ENCODE measurements around the gene APCDD1L. TPM values are rescaled to one million over a fixed set of nuclear protein-coding genes. Genes with fewer than 3 reads are reported as not detected.

Gene APCDD1L
- total RNA-seq, 1 donor = 16.3 TPM

DNA sequence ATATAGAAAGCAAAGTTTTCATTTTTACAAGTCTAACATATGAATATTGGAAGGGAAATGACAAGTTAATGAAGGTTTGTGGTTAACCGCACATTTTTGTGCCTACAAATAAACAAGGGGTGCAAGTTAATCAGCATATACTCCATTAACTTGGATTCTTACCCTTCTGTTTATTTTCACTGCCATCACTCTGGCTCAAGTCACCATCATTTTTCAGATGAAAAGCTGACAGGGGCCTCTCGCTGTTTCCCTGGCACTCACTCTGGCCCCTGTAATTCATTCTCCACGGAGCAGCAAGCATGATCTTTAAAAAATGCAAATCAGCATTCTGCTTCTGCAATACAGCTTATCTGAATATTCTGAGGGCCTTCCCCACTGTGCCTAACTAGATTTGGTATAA lies 29.8 kb downstream of the APCDD1L start:
- H3K4me3 ChIP-seq (ENCODE audit: insufficient read depth, low read length) = no peak overlapping the region
- H3K79me2 ChIP-seq (ENCODE audit: insufficient read depth, low read length) = peaks cover 64% of the 10 kb centered on the region
- H3K4me1 ChIP-seq (ENCODE audit: insufficient read depth, low read length) = peaks cover 9% of the 10 kb centered on the region
- no peaks in the 10 kb centered on the region for H4K20me1 ChIP-seq (ENCODE audit: insufficient read depth, low read length)
- H2AFZ ChIP-seq (ENCODE audit: low read length) = no peak overlapping the region
- peaks cover 6% of the 10 kb centered on the region for H3K9me3 ChIP-seq (ENCODE audit: low read depth, low read length)
- H3K27ac ChIP-seq (ENCODE audit: low read depth, low read length) = no peak overlapping the region
- TF ChIP-seq, protein P1, sequence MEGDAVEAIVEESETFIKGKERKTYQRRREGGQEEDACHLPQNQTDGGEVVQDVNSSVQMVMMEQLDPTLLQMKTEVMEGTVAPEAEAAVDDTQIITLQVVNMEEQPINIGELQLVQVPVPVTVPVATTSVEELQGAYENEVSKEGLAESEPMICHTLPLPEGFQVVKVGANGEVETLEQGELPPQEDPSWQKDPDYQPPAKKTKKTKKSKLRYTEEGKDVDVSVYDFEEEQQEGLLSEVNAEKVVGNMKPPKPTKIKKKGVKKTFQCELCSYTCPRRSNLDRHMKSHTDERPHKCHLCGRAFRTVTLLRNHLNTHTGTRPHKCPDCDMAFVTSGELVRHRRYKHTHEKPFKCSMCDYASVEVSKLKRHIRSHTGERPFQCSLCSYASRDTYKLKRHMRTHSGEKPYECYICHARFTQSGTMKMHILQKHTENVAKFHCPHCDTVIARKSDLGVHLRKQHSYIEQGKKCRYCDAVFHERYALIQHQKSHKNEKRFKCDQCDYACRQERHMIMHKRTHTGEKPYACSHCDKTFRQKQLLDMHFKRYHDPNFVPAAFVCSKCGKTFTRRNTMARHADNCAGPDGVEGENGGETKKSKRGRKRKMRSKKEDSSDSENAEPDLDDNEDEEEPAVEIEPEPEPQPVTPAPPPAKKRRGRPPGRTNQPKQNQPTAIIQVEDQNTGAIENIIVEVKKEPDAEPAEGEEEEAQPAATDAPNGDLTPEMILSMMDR (IDR thresholded peaks at IDR 0.05; ENCODE audit: extremely low read depth, low read depth, low read length) = no peak
- no peak for DNase-seq (ENCODE audit: insufficient read length, low spot score, missing footprints)
- H3K27me3 ChIP-seq (ENCODE audit: insufficient read depth, low read length) = no peaks in the 10 kb centered on the region
- peaks cover 4% of the 10 kb centered on the region for H3K36me3 ChIP-seq (ENCODE audit: insufficient read depth, low read length)
- no peak overlapping the region for H3K4me2 ChIP-seq (ENCODE audit: insufficient read depth, low read length)

DNA sequence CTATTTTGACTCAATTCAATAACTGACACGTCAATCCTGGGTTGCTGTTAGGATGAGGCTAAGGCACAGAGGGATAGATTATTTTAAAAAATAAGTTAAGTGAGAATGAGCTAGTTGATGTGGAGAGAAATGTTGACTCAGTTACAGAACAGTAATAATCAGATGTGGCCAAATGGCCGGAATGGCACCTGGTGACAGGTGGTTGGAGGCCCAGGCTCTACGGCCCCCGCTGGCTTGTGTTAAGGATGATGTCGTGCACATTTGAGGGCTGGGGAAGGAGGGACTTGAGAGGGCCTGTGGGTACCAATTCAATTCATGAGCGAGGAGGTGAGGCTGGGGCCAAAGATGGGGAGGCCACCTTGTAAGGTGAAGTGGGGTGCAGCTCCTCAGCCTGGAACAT lies 31.7 kb downstream of the APCDD1L start:
- DNase-seq (ENCODE audit: insufficient read length, low spot score, missing footprints) = no peak
- TF ChIP-seq, protein P1 (IDR thresholded peaks at IDR 0.05; ENCODE audit: extremely low read depth, low read depth, low read length) = no peak
- Histone ChIP-seq H3K4me2 (ENCODE audit: insufficient read depth, low read length) (no peak overlapping the region), H3K79me2 (ENCODE audit: insufficient read depth, low read length) (peaks cover 64% of the 10 kb centered on the region), H3K9me3 (ENCODE audit: low read depth, low read length) (peaks cover 6% of the 10 kb centered on the region), H3K27me3 (ENCODE audit: insufficient read depth, low read length) (no peaks in the 10 kb centered on the region), H3K4me3 (ENCODE audit: insufficient read depth, low read length) (no peak overlapping the region), H2AFZ (ENCODE audit: low read length) (no peak overlapping the region), H3K27ac (ENCODE audit: low read depth, low read length) (no peak overlapping the region), H3K36me3 (ENCODE audit: insufficient read depth, low read length) (peaks cover 7% of the 10 kb centered on the region), H4K20me1 (ENCODE audit: insufficient read depth, low read length) (no peaks in the 10 kb centered on the region), H3K4me1 (ENCODE audit: insufficient read depth, low read length) (peaks cover 9% of the 10 kb centered on the region)

DNA sequence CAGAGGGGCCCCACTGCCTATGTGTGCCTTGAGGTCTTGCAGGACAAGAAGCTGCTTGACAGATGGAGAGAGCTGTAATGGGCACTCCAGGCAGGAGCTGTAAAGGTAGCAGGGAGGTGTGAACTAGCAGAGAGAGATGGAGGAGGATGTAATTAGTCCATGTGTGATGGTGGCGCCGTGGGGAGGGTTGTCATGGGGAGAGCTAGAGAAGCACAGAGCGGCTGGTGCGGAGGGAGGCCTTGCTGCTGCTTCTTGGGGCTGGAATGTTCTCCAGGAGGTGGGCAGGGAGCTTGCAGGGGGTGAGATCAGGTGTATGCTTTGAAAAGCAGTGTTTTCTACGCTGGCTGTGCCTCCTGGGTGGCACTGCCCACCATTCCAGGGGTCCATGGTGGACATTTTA lies 32.1 kb downstream of the APCDD1L start:
- Histone ChIP-seq H3K79me2 (ENCODE audit: insufficient read depth, low read length) (peaks cover 64% of the 10 kb centered on the region), H3K27me3 (ENCODE audit: insufficient read depth, low read length) (no peaks in the 10 kb centered on the region), H4K20me1 (ENCODE audit: insufficient read depth, low read length) (no peaks in the 10 kb centered on the region), H3K27ac (ENCODE audit: low read depth, low read length) (no peak overlapping the region), H3K4me3 (ENCODE audit: insufficient read depth, low read length) (no peak overlapping the region), H3K4me2 (ENCODE audit: insufficient read depth, low read length) (no peak overlapping the region), H2AFZ (ENCODE audit: low read length) (no peak overlapping the region), H3K36me3 (ENCODE audit: insufficient read depth, low read length) (peaks cover 11% of the 10 kb centered on the region), H3K4me1 (ENCODE audit: insufficient read depth, low read length) (peaks cover 9% of the 10 kb centered on the region), H3K9me3 (ENCODE audit: low read depth, low read length) (peaks cover 8% of the 10 kb centered on the region)
- DNase-seq (ENCODE audit: insufficient read length, low spot score, missing footprints) = no peak
- TF ChIP-seq, protein P1 (IDR thresholded peaks at IDR 0.05; ENCODE audit: extremely low read depth, low read depth, low read length) = no peak

DNA sequence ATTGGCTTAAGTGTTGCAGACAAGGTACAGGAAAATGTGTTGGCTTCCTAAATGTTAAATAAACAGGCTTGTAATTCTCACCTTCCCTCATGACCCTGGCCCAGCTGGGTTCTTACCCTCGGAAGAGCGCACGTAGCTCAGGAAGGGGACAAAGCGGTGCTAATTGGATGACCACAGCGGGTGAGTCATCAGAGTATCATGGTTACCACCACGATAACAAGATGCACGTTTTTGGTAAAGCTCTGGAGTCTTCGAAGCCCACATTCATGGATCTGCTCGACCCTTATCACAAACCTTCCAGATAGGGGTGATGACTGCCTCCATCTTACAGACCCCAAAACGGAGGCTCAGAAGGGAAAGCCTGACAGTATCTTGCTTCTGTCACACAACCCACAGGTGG lies 32.8 kb downstream of the APCDD1L start:
- Histone ChIP-seq H3K4me1 (ENCODE audit: insufficient read depth, low read length) (peaks cover 9% of the 10 kb centered on the region), H2AFZ (ENCODE audit: low read length) (no peak overlapping the region), H3K27me3 (ENCODE audit: insufficient read depth, low read length) (no peaks in the 10 kb centered on the region), H3K4me2 (ENCODE audit: insufficient read depth, low read length) (no peak overlapping the region), H3K4me3 (ENCODE audit: insufficient read depth, low read length) (no peak overlapping the region), H3K36me3 (ENCODE audit: insufficient read depth, low read length) (peaks cover 13% of the 10 kb centered on the region), H3K27ac (ENCODE audit: low read depth, low read length) (peak overlapping the region; percentile 11), H4K20me1 (ENCODE audit: insufficient read depth, low read length) (no peaks in the 10 kb centered on the region), H3K9me3 (ENCODE audit: low read depth, low read length) (peaks cover 8% of the 10 kb centered on the region), H3K79me2 (ENCODE audit: insufficient read depth, low read length) (peaks cover 59% of the 10 kb centered on the region)
- no peak for DNase-seq (ENCODE audit: insufficient read length, low spot score, missing footprints)
- TF ChIP-seq, protein P1 (IDR thresholded peaks at IDR 0.05; ENCODE audit: extremely low read depth, low read depth, low read length) = no peak

Data from osteoblast (primary cell).